Transverse colon (tissue), 4 donors: Measurements from ENCODE around the gene NDRG3.

Source experiments
- EP300 ChIP-seq: sonication (generic); formaldehyde crosslinking; IDR thresholded peaks from one replicate; pipeline ENCODE4 v1.6.1; 2017; ENCODE audit warnings: antibody characterized with exemption, low read depth
- POLR2A ChIP-seq: fragments of 450-650 bp; IDR thresholded peaks from one replicate; pipeline ENCODE4 v1.6.1; 2016; ENCODE audit warnings: antibody characterized with exemption, mild to moderate bottlenecking, moderate library complexity
- POLR2AphosphoS5 ChIP-seq, 3 donors: sonication (generic); formaldehyde crosslinking; IDR thresholded peaks; one replicate each; pipeline ENCODE4 v1.6.1; 2016; ENCODE audit warnings: antibody characterized with exemption in 3 of 3
- TF ChIP-seq, protein P1 (sequence below), 5 experiments: fragments of 200-600 bp in 3 of 5; fragments of 450-650 bp in 2 of 5; sonication (generic) in 3 of 5; IDR thresholded peaks; 1 replicate in 2 of 5; 2 replicates in 3 of 5; pipeline ENCODE4 v1.5.1; 2016 to 2017; ENCODE audit warnings: antibody characterized with exemption in 5 of 5, inconsistent platforms in 3 of 5, mild to moderate bottlenecking in 2 of 5, moderate library complexity in 1 of 5

DNA sequence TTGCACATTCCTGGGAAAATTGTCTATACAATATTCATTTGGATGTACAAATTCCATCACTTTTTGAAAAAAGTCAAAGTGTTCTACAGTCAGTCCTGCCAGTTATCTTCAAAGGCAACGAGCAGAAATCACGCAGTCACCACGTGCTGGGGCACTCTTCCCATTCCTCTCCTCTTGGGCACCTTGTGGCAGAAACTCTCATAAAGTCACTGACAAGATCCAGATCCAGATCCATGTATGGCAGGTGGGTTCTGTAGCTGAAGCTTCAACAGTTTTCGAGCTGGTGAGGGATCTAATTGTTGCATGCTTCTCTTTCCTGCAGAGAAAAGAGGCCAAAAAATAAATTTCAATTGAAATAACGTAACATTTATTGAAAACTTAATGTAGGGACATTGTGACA lies 6.7 kb upstream of the NDRG3 start:
- TF ChIP-seq EP300 = no peak
- TF ChIP-seq, protein P1, sequence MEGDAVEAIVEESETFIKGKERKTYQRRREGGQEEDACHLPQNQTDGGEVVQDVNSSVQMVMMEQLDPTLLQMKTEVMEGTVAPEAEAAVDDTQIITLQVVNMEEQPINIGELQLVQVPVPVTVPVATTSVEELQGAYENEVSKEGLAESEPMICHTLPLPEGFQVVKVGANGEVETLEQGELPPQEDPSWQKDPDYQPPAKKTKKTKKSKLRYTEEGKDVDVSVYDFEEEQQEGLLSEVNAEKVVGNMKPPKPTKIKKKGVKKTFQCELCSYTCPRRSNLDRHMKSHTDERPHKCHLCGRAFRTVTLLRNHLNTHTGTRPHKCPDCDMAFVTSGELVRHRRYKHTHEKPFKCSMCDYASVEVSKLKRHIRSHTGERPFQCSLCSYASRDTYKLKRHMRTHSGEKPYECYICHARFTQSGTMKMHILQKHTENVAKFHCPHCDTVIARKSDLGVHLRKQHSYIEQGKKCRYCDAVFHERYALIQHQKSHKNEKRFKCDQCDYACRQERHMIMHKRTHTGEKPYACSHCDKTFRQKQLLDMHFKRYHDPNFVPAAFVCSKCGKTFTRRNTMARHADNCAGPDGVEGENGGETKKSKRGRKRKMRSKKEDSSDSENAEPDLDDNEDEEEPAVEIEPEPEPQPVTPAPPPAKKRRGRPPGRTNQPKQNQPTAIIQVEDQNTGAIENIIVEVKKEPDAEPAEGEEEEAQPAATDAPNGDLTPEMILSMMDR (IDR thresholded peaks at IDR 0.05) = no peak
- TF ChIP-seq POLR2AphosphoS5 (IDR thresholded peaks at IDR 0.05) = peak; percentile 18 to 37 (median 27)
- no peak for TF ChIP-seq POLR2A
